ENCODE results near the gene CCDC200. TPM values are rescaled to one million over a fixed set of nuclear protein-coding genes. Genes with fewer than 3 reads are reported as not detected.
A peak's percentile ranks its signal among the peaks of the same experiment; 100 is the strongest.

CCDC200 gene
- total and polyA plus RNA-seq, 2 of the 13 experiments (the other 11 are each of a cell fraction or from before 2014, with no cell fraction given): not detected

DNA sequence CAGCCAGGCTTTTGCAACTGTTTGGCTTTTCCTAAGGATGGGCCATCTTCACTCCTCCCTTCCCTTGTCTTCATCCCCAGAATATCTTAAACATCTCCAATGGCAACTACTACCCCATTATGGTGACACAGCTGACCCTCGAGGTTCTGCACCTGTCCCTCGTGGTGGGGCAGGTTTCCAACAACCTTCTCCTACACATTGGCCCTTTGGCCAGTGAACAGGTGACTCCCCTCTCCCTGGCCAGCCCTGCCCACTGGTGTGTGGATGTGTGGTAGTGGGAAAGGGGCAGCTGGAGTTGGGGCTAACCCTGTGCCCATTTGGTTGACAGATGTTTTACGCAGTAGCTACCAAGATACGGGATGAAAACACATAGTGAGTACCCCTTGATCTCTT is 12.1 kb downstream of the CCDC200 start (continued):
- TF ChIP-seq, protein P1, sequence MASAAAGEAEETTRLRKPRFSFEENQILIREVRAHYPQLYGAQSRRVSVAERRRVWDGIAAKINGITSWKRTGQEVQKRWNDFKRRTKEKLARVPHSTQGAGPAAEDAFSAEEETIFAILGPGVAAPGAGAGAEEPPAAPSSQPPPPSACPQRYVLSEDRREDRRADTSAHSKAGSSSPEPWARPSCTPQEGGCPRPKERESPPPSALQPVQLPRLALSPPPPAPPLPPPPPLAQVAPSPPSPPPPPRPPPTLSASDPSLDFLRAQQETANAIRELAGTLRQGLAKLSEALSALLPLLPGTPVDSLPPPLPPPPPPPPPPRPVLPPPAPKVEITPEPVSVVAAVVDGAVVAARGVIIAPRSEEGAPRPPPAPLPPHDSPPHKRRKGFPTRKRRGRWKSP (CRISPR knock-in tag; IDR thresholded peaks at IDR 0.05): 0 out of 2 replicates have a peak, but pooled peaks have one; percentile 7
- TF ChIP-seq ZNF136 (CRISPR knock-in tag; IDR thresholded peaks at IDR 0.05; ENCODE audit: low read depth) (peak; percentile 8; the same call in 1 of the 2 replicates), ZBTB38 (CRISPR knock-in tag; IDR thresholded peaks at IDR 0.05) (no peak), DR1 (CRISPR knock-in tag; IDR thresholded peaks at IDR 0.05) (no peak; the same call in 1 of the 2 replicates), GFI1 (CRISPR knock-in tag; IDR thresholded peaks at IDR 0.05; ENCODE audit: borderline replicate concordance) (no peak), MAFK (conservative IDR thresholded peaks at IDR 0.05 in 1 of 2, IDR thresholded peaks at IDR 0.05 in 1 of 2; ENCODE audit: low read length in 2 of 2) (no peak), IRF2 (CRISPR knock-in tag; IDR thresholded peaks at IDR 0.05) (no peak), KAT8 (CRISPR knock-in tag; IDR thresholded peaks at IDR 0.05) (no peak), EEA1 (CRISPR knock-in tag; IDR thresholded peaks at IDR 0.05; ENCODE audit: borderline replicate concordance) (peak; percentile 13; the same call in 1 of the 2 replicates), ZNF12 (CRISPR knock-in tag; IDR thresholded peaks at IDR 0.05) (no peak), JDP2 (CRISPR knock-in tag; IDR thresholded peaks at IDR 0.05; ENCODE audit: borderline replicate concordance) (no peak), ZNF614 (CRISPR knock-in tag; IDR thresholded peaks at IDR 0.05; ENCODE audit: borderline replicate concordance) (no peak), FOXJ3 (CRISPR knock-in tag; IDR thresholded peaks at IDR 0.05; ENCODE audit: borderline replicate concordance) (no peak), PCBP2 (optimal IDR thresholded peaks at IDR 0.05; ENCODE audit: low read depth, low read length, poor library complexity, severe bottlenecking) (no peak), SSRP1 (CRISPR knock-in tag; IDR thresholded peaks at IDR 0.05) (peak; percentile 88), ZNF83 (CRISPR knock-in tag; IDR thresholded peaks at IDR 0.05; ENCODE audit: borderline replicate concordance) (no peak), ZKSCAN1 (IDR thresholded peaks at IDR 0.05; ENCODE audit: low read length) (no peak), HMG20A (CRISPR knock-in tag; IDR thresholded peaks at IDR 0.05; ENCODE audit: borderline replicate concordance) (no peak), ZNF558 (CRISPR knock-in tag; IDR thresholded peaks at IDR 0.05; ENCODE audit: borderline replicate concordance) (no peak), HNRNPL (IDR thresholded peaks at IDR 0.05; ENCODE audit: low read depth, low read length) (0 out of 2 replicates have a peak, but pooled peaks have one; percentile 20), ZNF672 (CRISPR knock-in tag; IDR thresholded peaks at IDR 0.05) (no peak), ZNF547 (CRISPR knock-in tag; IDR thresholded peaks at IDR 0.05) (no peak), ZNF850 (CRISPR knock-in tag; conservative IDR thresholded peaks at IDR 0.05) (no peak)
- TF ChIP-seq, protein P2, sequence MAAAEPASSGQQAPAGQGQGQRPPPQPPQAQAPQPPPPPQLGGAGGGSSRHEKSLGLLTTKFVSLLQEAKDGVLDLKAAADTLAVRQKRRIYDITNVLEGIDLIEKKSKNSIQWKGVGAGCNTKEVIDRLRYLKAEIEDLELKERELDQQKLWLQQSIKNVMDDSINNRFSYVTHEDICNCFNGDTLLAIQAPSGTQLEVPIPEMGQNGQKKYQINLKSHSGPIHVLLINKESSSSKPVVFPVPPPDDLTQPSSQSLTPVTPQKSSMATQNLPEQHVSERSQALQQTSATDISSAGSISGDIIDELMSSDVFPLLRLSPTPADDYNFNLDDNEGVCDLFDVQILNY (CRISPR knock-in tag; conservative IDR thresholded peaks at IDR 0.05): no peak
- TF ChIP-seq, protein P3, sequence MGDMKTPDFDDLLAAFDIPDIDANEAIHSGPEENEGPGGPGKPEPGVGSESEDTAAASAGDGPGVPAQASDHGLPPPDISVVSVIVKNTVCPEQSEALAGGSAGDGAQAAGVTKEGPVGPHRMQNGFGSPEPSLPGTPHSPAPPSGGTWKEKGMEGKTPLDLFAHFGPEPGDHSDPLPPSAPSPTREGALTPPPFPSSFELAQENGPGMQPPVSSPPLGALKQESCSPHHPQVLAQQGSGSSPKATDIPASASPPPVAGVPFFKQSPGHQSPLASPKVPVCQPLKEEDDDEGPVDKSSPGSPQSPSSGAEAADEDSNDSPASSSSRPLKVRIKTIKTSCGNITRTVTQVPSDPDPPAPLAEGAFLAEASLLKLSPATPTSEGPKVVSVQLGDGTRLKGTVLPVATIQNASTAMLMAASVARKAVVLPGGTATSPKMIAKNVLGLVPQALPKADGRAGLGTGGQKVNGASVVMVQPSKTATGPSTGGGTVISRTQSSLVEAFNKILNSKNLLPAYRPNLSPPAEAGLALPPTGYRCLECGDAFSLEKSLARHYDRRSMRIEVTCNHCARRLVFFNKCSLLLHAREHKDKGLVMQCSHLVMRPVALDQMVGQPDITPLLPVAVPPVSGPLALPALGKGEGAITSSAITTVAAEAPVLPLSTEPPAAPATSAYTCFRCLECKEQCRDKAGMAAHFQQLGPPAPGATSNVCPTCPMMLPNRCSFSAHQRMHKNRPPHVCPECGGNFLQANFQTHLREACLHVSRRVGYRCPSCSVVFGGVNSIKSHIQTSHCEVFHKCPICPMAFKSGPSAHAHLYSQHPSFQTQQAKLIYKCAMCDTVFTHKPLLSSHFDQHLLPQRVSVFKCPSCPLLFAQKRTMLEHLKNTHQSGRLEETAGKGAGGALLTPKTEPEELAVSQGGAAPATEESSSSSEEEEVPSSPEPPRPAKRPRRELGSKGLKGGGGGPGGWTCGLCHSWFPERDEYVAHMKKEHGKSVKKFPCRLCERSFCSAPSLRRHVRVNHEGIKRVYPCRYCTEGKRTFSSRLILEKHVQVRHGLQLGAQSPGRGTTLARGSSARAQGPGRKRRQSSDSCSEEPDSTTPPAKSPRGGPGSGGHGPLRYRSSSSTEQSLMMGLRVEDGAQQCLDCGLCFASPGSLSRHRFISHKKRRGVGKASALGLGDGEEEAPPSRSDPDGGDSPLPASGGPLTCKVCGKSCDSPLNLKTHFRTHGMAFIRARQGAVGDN (CRISPR knock-in tag; IDR thresholded peaks at IDR 0.05): peak; percentile 85
- TF ChIP-seq, protein P4, sequence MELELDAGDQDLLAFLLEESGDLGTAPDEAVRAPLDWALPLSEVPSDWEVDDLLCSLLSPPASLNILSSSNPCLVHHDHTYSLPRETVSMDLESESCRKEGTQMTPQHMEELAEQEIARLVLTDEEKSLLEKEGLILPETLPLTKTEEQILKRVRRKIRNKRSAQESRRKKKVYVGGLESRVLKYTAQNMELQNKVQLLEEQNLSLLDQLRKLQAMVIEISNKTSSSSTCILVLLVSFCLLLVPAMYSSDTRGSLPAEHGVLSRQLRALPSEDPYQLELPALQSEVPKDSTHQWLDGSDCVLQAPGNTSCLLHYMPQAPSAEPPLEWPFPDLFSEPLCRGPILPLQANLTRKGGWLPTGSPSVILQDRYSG (CRISPR knock-in tag; IDR thresholded peaks at IDR 0.05): no peak

Measured in HepG2 (cell line).